Measurements from ENCODE around the gene GLP2R.

GRCh38 chr17:9801505-9801904 is 24.2 kb upstream of the GLP2R start:
- no peak for TF ChIP-seq EZH2phosphoT487 (IDR thresholded peaks at IDR 0.05; ENCODE audit: insufficient read depth, low read depth)
- TF ChIP-seq EZH2 (IDR thresholded peaks at IDR 0.05; ENCODE audit: insufficient read depth, poor library complexity, severe bottlenecking) = no peak

Data from GM23248 (cell line).